SW480 (cell line): ENCODE results near the gene ZNF425.
"Not testable (repeated sequence)": the region's sequence is repeated elsewhere in the genome, so short reads cannot be mapped to it uniquely, and the experiment has no call there.

Experiments used
- DNase-seq: peaks from one replicate; pipeline ENCODE4 v3.0.0-alpha.2; 2016; ENCODE audit warnings: low spot score

Gene ZNF425

DNA sequence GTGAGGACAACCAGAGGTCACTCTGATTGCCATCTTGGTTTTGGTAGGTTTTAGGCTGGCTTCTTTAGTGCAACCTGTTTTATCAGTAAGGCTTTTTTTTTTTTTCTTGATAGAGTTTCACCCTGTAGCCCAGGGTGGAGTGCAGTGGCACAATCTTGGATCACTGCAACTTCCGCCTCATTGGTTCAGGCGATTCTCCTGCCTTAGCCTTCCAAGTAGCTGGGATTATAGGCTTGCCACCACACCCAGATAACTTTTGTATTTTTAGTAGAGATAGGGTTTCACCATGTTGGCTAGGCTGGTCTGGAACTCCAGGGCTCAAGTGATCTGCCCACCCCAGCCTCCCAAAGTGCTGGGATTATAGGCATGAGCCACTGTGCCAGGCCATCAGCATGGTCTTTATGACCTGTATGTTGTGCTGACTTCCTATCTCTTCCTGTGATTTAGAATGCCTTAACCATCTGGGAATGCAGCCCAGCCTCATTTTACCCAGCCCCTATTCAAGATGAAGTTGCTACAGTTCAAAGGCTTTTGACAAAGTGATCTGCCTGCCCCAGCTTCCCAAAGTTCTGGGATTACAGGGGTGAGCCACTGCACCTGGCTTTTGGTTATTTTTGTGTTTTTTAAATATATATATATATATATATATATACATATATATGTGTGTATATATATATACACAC is 7.0 kb upstream of the ZNF425 start:
- DNase-seq, result no peak

DNA sequence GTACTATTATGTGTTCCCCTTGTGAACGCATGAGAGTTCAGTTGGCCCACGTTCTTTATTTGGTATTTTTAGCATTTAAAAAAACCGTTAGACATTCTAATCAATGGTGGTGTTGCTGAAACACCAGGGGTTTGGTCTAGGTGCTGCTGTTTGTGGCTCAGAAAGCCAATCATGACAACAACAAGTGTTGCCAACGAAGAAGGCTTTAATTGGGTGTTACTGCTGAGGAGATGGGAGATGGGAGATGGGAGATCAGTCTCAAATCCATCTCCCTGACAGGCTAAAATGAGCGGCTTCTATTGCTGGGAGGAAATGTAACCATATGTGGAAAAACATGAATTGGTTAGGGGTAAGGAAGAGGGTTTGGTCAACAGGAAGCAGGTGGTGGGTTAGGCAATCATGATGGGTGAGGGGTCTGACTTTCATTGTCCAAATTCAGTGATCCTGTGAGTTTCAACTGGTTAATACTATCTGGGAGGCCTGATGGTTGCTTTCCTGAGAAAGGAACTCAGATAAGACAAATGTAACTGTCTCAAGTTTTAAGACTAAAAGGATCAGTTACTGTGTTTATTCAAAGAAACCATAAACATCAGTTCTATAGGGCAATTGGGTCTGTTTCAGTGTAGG is 4.6 kb upstream of the ZNF425 start:
- no peak for DNase-seq

DNA sequence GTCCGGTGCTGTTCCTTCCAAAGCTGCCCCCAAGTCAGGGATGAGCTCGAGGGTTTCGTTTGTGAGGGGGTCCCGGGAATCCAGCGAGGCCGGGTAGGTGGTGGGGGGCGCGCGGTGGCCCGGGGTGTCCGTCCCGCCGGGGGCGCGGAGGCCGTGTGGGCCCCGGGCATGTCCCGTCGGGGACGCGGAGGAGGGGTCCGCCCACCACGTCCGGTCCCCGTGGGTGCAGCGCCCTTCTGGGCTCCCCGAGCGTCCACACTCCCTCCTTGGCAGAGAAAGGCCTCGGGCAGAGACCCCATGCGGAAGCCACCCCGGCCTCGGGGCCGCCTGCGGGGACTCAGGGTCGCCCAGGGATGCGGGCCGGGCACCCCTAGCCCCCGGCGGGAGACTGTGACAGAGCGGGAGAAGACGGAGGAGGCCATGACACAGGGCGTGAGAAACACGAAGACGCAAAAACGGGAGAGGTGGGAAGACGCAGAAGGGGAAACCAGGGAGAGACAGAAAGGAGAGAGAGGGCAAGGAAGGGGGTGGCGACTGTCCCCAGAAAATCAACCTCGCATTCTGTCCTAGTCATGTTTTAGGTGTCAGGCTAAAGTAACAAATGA is 640 bp upstream of the ZNF425 start:
- peak; percentile 52 for DNase-seq

DNA sequence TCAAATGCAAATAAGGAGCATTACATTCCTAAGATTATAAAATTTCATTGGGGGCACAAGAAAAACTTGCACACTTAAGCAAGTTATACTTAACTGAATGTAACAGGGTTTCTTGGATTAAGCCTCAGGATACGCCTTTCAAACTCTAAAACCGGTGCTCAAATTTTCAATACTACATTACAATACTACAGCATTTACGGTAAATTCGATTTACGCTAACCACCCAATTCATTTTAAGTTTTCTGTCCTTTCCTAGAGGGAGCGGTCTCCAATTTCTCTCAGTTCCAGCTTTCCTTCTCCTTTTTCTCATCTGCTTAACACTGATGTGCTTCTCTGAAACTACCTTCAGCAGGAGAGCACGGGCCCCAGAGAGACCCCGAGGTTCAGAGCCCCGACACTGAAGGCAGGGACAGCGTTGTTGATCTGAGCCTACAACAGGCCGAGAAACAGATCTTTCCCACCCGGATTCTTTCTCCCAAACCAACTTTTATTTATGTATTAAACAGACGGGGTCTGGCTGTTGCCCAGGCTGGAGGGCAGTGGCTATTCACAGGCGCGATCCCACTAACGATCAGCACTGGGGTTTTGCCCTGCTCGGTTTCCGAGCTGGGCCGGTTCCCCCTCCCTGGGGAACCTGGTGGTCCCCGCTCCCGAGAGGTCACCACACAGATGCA is 798 bp downstream of the ZNF425 start:
- DNase-seq, result peak; percentile 32

DNA sequence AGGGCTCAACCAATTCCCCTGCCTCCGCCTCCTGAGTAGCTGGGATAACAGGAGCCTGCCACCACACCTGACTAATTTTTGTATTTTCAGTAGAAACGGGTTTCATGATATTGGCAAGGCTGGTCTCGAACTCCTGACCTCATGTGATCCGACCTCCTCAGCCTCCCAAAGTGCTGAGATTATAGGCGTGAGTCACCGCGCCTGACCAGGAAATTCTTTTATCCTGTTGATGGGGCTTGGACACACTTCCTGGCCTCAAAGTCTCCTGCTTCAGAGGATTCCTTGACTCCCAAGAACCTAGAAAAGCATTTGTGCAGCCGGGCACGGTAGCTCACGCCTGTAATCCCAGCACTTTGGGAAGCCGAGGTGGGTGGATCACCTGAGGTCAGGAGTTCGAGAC is 16.2 kb downstream of the ZNF425 start:
- no peak for DNase-seq

DNA sequence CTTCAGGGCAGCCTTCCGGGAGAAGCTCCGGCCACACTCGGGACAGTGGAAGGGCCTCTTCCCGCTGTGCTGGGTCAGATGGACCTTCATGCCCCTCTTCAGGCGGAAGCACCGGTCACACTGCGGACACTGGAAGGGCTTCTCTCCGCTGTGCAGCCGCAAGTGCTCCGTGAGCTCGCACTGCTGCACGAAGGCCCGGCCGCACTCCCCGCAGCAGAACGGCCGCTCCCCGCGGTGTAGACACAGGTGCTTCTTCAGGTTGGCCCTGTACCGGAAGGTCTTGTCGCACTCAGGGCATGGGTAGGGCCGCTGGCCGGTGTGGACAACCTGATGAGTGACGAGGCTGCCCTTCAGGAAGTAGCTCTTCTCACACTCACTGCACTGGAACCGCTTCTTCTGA is 21.4 kb downstream of the ZNF425 start:
- DNase-seq, result no peak

DNA sequence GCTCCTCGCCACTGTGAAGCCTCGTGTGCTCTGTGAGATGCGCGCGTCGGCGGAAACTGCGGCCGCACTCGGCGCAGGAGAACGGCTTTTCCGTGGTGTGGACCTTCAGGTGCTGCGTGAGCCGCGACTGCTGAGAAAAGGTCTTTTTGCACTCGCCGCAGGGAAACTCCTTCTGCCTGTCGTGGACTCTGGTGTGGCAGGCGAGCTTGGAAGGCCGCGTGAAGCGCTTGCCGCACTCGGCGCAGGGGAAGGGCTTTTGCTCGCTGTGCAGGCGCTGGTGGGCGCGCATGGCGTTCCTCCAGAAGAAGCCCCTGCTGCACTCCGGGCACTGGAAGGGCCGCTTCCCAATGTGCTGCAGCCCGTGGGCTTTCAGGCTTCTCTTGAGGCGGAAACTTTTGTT is 21.9 kb downstream of the ZNF425 start:
- no peak for DNase-seq

DNA sequence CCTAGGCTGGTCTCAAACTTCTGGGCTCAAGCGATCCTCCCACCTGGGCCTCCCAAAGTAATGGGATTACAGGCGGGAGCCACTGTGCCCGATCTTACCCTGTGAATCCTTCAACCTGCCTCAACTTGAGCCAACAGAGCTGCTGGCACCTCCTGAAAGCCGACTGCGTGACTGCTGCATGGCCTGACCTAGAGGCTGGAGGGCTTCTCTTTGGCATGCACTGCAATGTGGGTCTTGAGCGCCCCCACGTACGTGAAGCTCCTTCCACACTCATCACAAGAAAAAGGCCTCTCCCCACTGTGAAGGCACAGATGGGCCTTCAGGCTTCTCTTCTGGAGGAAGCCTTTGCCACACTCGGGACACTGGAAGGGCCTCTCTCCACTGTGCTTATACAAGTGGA is 22.7 kb downstream of the ZNF425 start:
- no peak for DNase-seq

DNA sequence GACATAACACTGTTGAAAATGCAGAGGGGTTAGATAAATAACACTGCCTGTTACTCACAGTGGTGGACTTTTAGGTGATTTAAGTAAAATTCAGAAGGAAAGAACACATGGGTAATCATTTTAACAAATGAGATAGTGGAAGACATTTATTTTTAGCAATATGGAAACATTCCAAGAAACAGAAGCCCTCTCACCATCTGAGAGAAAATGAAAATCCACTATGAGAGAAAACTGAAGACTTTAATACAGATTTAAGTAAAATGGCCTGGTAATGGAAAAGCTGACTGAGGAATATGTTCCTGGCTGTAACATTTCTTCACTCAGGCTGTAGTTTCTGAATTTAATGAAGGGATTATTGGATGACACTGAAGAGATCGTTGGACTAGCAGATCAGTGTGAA is 23.5 kb downstream of the ZNF425 start:
- DNase-seq, result no peak

DNA sequence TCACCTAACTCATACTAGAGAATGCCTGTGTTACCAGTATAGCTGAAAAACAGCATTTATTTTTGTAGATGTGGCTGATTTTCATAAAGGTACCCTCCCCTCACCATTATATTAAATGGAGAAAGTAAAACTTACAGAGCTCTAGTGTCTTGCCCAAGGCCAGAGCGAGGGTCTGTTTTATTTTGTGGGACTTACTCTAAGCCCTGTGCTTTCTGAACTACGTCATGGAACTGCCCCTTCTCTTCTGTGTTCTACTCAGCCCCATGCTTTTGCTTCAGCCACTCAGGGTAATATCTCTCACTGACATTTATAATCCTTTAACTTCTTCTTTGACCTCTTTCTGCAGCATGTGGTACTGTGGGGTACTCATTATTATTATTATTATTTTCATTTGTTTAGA is 25.3 kb downstream of the ZNF425 start:
- no peak for DNase-seq

DNA sequence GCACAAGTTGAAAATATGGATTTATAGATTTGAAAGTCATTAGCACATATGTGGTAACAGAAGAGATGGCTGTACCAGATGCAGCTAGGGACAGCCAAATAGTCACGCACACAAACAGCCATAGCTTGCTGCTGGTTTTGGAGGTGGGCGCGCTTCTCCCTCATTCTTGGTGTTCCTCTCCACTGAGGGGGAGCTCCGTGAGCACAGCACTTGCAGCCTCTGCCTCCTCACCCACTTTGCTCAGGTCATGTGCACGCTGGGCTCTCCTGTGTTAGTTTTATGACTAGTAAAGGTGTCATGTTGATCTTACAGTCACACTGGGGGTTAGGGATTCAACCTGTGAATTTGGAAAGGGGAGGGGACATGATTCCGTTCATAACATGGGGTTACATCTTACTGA is 27.1 kb downstream of the ZNF425 start:
- DNase-seq, result no peak

DNA sequence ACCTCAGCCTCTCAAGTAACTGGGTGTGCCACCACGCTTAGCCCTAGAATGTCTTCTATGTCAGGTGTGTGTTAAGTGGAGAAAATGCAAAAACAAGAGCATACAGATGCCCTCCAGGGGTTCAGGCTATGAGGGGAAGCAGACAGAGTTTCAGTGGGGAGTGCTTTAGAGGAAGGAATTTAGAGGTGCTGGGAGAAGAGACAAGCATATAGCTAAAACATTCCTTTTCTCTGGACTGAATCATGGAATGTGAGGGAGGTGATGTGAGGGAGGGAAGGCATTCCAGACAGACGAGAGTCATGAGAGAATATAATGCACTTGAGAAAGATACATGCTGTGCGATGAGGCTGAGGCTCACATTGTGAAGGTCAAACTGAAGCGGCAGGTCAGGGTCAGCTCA is 29.0 kb downstream of the ZNF425 start:
- no peak for DNase-seq

DNA sequence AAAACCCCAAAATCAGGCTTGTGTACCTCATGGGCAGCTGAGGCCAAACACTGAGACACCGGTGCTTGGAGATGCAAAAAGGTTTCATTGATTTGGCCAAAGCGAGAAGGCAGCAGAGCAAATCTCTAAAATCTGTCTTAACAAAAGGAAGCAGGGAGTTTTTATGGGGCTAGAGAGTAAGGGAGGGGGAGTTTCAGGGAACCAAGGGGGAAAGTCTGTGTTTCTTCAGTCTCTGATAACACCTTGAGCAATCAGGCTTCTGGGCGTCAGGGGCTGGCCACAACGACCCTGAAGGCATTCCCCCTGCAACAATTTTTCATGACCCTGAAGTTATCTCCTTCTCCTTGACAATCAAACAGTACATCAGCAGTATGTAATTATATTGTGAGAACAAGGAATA is 32.9 kb downstream of the ZNF425 start:
- DNase-seq, result no peak

DNA sequence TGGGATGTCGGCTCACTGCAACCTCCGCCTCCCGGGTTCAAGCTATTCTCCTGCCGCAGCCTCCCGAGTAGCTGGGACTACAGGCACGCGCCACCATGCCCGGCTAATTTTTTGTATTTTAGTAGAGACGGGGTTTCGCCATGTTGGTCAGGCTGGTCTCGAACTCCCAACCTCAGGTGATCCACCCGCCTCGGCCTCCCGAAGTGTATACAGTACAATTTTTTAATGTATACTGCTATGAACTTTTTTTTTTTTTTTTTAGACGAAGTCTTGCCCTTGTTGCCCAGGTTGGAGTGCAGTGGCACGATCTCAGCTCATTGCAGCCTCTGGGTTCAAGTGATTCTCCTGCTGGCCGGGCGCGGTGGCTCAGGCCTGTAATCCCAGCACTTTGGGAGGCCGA is 33.9 kb downstream of the ZNF425 start:
- DNase-seq, result not testable (repeated sequence)

DNA sequence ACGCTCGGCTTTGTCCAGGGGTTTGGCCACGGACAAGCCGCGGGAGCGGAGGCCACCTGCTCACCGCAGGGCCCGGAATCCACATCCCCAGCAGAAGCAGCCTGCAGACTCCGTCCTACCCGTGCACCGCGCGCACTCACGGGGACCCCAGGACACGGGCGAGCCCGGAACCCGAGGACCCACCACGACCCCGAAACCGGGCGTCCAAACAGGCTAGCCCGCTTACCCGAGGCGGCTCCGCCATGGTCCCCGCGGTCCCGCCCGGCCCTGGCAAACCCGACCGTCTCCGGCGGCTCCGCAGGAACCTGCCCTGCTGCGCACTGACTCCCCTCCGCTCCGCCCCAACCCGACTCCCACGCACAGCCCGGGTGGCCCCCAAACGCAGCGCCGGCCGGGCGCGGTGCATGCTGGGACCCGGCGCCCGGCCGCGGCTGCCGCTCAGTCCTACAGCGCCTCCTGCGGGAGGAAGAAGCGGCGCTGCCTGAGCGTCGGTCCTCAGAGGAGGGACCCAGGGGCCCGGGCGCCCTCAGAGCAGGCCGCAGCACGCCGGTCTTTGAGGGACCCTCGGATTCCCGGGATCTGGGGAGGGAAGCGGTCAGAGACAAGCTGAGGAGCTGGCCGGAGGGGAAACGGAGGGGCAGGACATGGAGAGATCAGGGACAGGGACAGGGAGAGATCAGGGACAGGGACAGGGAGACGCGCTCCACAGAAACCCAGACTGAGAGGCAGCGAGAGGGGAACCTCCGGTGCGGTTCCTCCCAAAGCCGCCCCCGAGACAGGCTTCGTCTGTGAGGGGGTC is 35.5 kb downstream of the ZNF425 start, which contains the start of gene ZNF786:
TSS of gene ZNF786 (minus strand) at position 322 of the 799 bp plus-strand sequence. CDS start at position 244, 78 bp downstream.
- DNase-seq, result peak; percentile 92

DNA sequence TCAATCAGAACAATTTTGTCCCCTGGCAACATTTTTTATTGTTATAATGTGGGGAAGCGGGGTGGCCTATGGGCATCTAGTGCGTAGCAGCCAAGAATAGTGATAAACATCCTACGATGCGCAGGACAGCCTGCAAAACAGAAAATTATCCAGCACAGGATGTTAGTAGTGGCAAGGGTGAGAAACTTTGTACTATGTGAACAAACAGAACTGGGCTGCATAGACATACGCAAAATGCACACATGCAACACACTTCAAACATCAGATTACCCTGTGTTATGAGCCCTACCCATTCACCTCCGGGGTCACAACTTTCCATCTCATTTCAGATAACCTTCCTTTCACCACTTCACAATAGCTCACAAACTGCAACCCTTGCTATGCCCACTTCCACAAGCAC is 38.7 kb downstream of the ZNF425 start:
- no peak for DNase-seq

DNA sequence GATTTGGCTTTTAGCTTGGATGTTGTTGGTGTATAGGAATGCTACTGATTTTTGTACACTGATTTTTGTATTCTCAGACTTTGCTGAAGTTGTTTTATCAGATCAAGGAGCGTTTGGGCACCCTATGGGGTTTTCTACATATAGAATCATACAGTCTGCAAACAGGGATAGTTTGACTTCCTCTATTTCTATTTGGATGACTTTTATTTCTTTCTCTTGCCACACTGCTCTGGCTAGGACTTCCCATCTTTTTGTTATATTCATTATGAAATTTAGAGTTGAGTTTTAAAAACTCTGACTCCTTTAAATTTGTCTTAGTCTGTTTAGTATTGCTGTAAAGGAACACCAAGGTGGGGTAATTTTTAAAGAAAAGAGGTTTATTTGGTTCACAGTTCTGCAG is 40.3 kb downstream of the ZNF425 start:
- no peak for DNase-seq

DNA sequence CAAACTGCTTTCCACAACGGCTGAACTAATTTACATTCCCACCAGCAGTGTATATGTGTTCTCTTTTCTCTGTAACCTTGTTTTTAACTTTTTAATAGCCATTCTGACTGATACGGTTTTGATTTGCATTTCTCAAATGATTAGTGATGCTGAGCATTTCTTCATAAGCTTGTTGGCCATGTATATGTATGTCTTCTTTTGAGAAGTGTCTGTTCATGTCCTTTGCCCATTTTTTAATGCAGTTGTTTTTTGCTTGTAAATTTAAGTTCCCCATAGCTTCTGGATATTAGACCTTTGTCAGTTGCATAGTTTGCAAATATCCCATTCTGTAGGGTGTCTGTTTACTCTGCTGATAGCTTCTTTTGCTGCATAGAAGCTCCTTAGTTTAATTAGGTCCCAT is 41.7 kb downstream of the ZNF425 start:
- no peak for DNase-seq

DNA sequence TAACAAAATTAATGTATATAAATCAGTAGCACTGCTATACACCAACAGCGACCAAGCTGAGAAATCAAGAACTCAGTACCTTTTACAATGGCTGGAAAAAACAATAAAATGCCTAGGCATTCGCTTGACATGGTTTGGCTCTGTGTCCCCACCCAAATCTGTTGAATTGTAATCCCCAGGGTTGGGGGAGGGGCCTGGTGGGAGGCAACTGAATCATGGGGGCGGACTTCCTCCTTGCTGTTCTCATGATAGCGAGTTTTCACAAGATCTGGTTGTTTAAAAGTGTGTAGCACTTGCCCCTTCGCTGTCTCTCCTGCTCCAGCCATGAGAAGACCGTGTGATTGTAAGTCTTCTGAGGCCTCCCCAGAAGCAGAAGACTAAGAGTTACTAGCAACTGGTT is 44.2 kb downstream of the ZNF425 start:
- DNase-seq, result no peak

DNA sequence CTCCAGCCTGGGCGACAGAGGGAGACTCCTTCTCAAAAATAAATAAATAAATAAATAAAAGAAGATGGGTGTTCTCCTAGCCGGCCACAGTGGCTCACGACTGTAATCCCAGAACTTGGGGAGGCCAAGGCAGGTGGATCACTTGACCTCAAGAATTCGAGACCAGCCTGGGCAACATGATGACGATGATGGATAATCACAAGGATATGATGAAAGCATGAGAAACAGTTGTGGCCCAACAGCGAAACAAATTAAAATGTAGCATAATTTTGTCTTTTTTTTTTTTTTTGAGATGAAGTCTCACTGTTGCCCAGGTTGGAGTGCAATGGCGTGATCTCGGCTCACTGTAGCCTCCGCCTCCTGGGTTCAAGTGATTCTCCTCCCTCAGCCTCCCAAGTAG is 48.5 kb downstream of the ZNF425 start:
- DNase-seq, result no peak

DNA sequence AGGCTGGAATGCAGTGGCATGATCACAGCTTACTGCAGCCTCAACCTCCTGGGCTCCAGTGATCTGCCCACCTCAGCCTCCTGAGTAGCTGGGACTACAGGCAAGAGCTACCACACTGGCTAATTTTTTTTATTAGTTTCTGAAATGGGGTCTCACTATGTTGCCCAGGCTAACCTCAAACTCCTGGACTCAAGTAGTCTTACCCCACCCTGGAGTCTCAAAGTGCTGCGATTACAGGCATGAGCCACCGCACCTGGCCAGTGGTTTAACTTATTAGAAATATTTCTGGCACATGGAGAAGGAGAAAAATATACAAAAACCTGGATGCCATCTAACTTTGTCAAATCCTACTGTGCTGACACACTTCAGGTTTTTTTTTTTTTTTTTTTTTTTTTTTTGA is 50.8 kb downstream of the ZNF425 start:
- DNase-seq, result no peak
